ENCODE data around the gene TAOK2.

TAOK2 gene

GRCh38 chr16:29963021-29963743 is 10.5 kb upstream of the TAOK2 start:
- DNase-seq (ENCODE audit: low read depth in 2 of 2) = no peak

- DNase-seq (ENCODE audit: low read depth in 2 of 2) = no peak
Observed at GRCh38 chr16:29968205-29968604, 5.5 kb upstream of the TAOK2 start.

- no peak for DNase-seq (ENCODE audit: low read depth in 2 of 2)
Observed at GRCh38 chr16:29971304-29971703, 2.4 kb upstream of the TAOK2 start.

- no peak for DNase-seq (ENCODE audit: low read depth in 2 of 2)
Observed at GRCh38 chr16:29972500-29972899, 1.2 kb upstream of the TAOK2 start.

GRCh38 chr16:29972992-29973383 is 680 bp upstream of the TAOK2 start:
- DNase-seq (ENCODE audit: low read depth in 2 of 2) = no peak

GRCh38 chr16:29974291-29975133 is 844 bp downstream of the TAOK2 start:
- no peak for DNase-seq (ENCODE audit: low read depth in 2 of 2)

- no peak for DNase-seq (ENCODE audit: low read depth in 2 of 2)
Observed at GRCh38 chr16:29975134-29975538, 1.5 kb downstream of the TAOK2 start.

- DNase-seq (ENCODE audit: low read depth in 2 of 2) = no peak
Observed at GRCh38 chr16:29975811-29976511, 2.3 kb downstream of the TAOK2 start.

- no peak for DNase-seq (ENCODE audit: low read depth in 2 of 2)
Observed at GRCh38 chr16:29977063-29977825, 3.6 kb downstream of the TAOK2 start.

GRCh38 chr16:29978081-29978480 is 4.4 kb downstream of the TAOK2 start:
- no peak for DNase-seq (ENCODE audit: low read depth in 2 of 2)

- no peak for DNase-seq (ENCODE audit: low read depth in 2 of 2)
Observed at GRCh38 chr16:29978564-29979270, 5.0 kb downstream of the TAOK2 start.

- no peak for DNase-seq (ENCODE audit: low read depth in 2 of 2)
Observed at GRCh38 chr16:29982560-29983419, 9.1 kb downstream of the TAOK2 start.

- DNase-seq (ENCODE audit: low read depth in 2 of 2) = no peak
Observed at GRCh38 chr16:29983420-29984136, 9.9 kb downstream of the TAOK2 start.

- DNase-seq (ENCODE audit: low read depth in 2 of 2) = no peak
Observed at GRCh38 chr16:29984137-29984763, 10.6 kb downstream of the TAOK2 start.

GRCh38 chr16:29984764-29985147 is 11.1 kb downstream of the TAOK2 start:
- no peak for DNase-seq (ENCODE audit: low read depth in 2 of 2)

GRCh38 chr16:29985271-29985811 is 11.7 kb downstream of the TAOK2 start:
- DNase-seq (ENCODE audit: low read depth in 2 of 2) = no peak

GRCh38 chr16:29986231-29986630 is 12.6 kb downstream of the TAOK2 start:
- no peak for DNase-seq (ENCODE audit: low read depth in 2 of 2)

GRCh38 chr16:29986931-29987330 is 13.3 kb downstream of the TAOK2 start:
- no peak for DNase-seq (ENCODE audit: low read depth in 2 of 2)

All from stimulated activated CD4-positive, alpha-beta T cell treated with anti-CD3 and anti-CD28 coated beads, Interleukin-1b, Interleukin-23, amount 100 ng/mL, for 4 hours (primary cell).